ENCODE data around the gene SLC52A1. TPM values are rescaled to one million over a fixed set of nuclear protein-coding genes. Genes with fewer than 3 reads are reported as not detected.
A peak's percentile ranks its signal among the peaks of the same experiment; 100 is the strongest.

The SLC52A1 gene
- polyA plus RNA-seq, 2 of the 4 experiments (the other 2 are of a cell fraction), result 1.0 to 1.4 TPM

DNA sequence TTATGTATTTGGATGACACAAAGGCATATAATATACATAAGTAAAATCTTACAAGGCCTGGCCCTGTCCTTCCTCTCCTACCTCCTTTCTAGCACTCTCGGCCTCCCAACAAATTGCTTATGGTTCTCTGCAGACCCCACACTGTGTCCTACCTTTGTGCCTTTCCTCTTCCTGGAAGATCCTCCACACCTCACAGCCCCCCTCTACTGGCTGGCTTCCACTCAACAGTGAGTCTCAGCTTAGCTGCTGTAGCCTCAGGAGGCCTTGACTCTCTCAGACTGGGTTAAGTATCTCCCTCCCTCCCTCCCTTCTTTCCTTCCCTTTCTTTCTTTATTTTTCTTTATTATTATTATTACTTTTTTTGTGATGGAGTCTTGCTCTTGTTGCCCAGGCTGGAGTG lies 8.3 kb upstream of the SLC52A1 start:
- ATAC-seq (peak in 1 of 2 experiments; percentile 49; a peak in 2 of 6 replicates), FAIRE-seq (no peak), DNase-seq (ENCODE audit: low read depth in 1 of 2, low spot score in 1 of 2) (no peak)
- no peak for TF ChIP-seq ZSCAN20 (CRISPR knock-in tag; IDR thresholded peaks at IDR 0.05)
- no peak for TF ChIP-seq KDM1A (IDR thresholded peaks at IDR 0.05; ENCODE audit: low read depth)
- no peak for TF ChIP-seq TP53 (CRISPR knock-in tag; IDR thresholded peaks at IDR 0.05)
- no peak for TF ChIP-seq POLR2AphosphoS2 (conservative IDR thresholded peaks at IDR 0.05; ENCODE audit: low read length)
- no peak for TF ChIP-seq HOXA7 (CRISPR knock-in tag; IDR thresholded peaks at IDR 0.05)
- no peak for TF ChIP-seq E2F6 (IDR thresholded peaks at IDR 0.05; ENCODE audit: borderline replicate concordance, low read depth)
- TF ChIP-seq HDAC2 (IDR thresholded peaks at IDR 0.05), result no peak
- no peak for TF ChIP-seq ZC3H11A (IDR thresholded peaks at IDR 0.05)
- no peak for TF ChIP-seq RCOR1 (IDR thresholded peaks at IDR 0.05; ENCODE audit: low read depth, low read length)
- no peak for TF ChIP-seq GATA3 (IDR thresholded peaks at IDR 0.05; ENCODE audit: borderline replicate concordance)
- TF ChIP-seq MAX (IDR thresholded peaks at IDR 0.05), result no peak
- no peak for TF ChIP-seq CEBPB (IDR thresholded peaks at IDR 0.05)
- TF ChIP-seq JUNB (IDR thresholded peaks at IDR 0.05), result no peak
- no peak for TF ChIP-seq TFCP2L1 (CRISPR knock-in tag; IDR thresholded peaks at IDR 0.05)
- TF ChIP-seq, protein P1, sequence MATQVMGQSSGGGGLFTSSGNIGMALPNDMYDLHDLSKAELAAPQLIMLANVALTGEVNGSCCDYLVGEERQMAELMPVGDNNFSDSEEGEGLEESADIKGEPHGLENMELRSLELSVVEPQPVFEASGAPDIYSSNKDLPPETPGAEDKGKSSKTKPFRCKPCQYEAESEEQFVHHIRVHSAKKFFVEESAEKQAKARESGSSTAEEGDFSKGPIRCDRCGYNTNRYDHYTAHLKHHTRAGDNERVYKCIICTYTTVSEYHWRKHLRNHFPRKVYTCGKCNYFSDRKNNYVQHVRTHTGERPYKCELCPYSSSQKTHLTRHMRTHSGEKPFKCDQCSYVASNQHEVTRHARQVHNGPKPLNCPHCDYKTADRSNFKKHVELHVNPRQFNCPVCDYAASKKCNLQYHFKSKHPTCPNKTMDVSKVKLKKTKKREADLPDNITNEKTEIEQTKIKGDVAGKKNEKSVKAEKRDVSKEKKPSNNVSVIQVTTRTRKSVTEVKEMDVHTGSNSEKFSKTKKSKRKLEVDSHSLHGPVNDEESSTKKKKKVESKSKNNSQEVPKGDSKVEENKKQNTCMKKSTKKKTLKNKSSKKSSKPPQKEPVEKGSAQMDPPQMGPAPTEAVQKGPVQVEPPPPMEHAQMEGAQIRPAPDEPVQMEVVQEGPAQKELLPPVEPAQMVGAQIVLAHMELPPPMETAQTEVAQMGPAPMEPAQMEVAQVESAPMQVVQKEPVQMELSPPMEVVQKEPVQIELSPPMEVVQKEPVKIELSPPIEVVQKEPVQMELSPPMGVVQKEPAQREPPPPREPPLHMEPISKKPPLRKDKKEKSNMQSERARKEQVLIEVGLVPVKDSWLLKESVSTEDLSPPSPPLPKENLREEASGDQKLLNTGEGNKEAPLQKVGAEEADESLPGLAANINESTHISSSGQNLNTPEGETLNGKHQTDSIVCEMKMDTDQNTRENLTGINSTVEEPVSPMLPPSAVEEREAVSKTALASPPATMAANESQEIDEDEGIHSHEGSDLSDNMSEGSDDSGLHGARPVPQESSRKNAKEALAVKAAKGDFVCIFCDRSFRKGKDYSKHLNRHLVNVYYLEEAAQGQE (IDR thresholded peaks at IDR 0.05), result no peak
- TF ChIP-seq RARB (CRISPR knock-in tag; IDR thresholded peaks at IDR 0.05), result no peak
- no peak for TF ChIP-seq ZNF302 (CRISPR knock-in tag; IDR thresholded peaks at IDR 0.05)
- no peak overlapping the region for H3K27ac ChIP-seq
- POLR2A ChIA-PET, result no interaction called here
- H3K4me2 ChIP-seq, result no peak overlapping the region
- 94% methylated on average over 1 of the region's 1 CpG for WGBS (ENCODE audit: missing lambda C conversion rate)
- CTCF ChIA-PET, result interaction anchor here (0.6 to 5.6 kb wide), 3 partner anchors 10 to 289 kb away, joined by 4 to 42 read pairs (median 4); no protein-coding TSS in a partner anchor
- H3K4me1 ChIP-seq, result no peaks in the 10 kb centered on the region
- no peaks in the 10 kb centered on the region for H3K9me3 ChIP-seq
- no peak overlapping the region for H3K4me3 ChIP-seq

GRCh38 chr17:5042157-5043022 lies 7.2 kb upstream of the SLC52A1 start:
- no peak overlapping the region for H3K4me3 ChIP-seq
- no peak for FAIRE-seq
- CTCF ChIA-PET, result interaction anchor here (1.0 to 1.2 kb wide), 2 partner anchors 13 to 61 kb away, joined by 3 read pairs; no protein-coding TSS in a partner anchor
- WGBS (ENCODE audit: missing lambda C conversion rate), result 80% methylated on average over 15 of the region's 15 CpGs
- no peak for ATAC-seq
- no peaks in the 10 kb centered on the region for H3K4me1 ChIP-seq
- POLR2A ChIA-PET, result no interaction called here
- no peak overlapping the region for H3K27ac ChIP-seq
- no peak overlapping the region for H3K4me2 ChIP-seq
- H3K9me3 ChIP-seq, result no peaks in the 10 kb centered on the region
- no peak for DNase-seq (ENCODE audit: low read depth in 1 of 2, low spot score in 1 of 2)
- no peak for TF ChIP-seq MAFK (IDR thresholded peaks at IDR 0.05; ENCODE audit: partially characterized antibody)
- TF ChIP-seq KDM1A (IDR thresholded peaks at IDR 0.05; ENCODE audit: low read depth), result no peak
- no peak for TF ChIP-seq POLR2A (IDR thresholded peaks at IDR 0.05; ENCODE audit: low read length)

- POLR2A ChIA-PET, result interaction anchor here (1.5 to 1.7 kb wide), 2 partner anchors 15 to 67 kb away, joined by 8 read pairs; partner anchors contain the start of gene SPAG7
- ATAC-seq (no peak; a peak in 1 of 6 replicates), FAIRE-seq (no peak), DNase-seq (ENCODE audit: low read depth in 1 of 2, low spot score in 1 of 2) (no peak)
- peak overlapping the region in 1 of 2 experiments; percentile 81; a peak in 4 of 6 replicates for H3K27ac ChIP-seq
- H3K4me2 ChIP-seq, result peak overlapping the region; percentile 77
- no peaks in the 10 kb centered on the region for H3K9me3 ChIP-seq
- CTCF ChIA-PET, result interaction anchor here (0.6 to 5.7 kb wide), 9 partner anchors 11 to 299 kb away, joined by 3 to 42 read pairs (median 6); partner anchors contain the start of genes CAMTA2 and CHRNE
- 79% methylated on average over 14 of the region's 14 CpGs for WGBS (ENCODE audit: missing lambda C conversion rate)
- peaks cover 3% of the 10 kb centered on the region; the same call in 1 of the 3 replicates for H3K4me1 ChIP-seq
- H3K4me3 ChIP-seq, result no peak overlapping the region; the same call in 2 of the 3 replicates
- TF ChIP-seq CBX8 (IDR thresholded peaks at IDR 0.05) (no peak), NPAS2 (CRISPR knock-in tag; IDR thresholded peaks at IDR 0.05; ENCODE audit: borderline replicate concordance) (no peak), CHD2 (IDR thresholded peaks at IDR 0.05; ENCODE audit: low read length, partially characterized antibody) (no peak), PBX3 (IDR thresholded peaks at IDR 0.05) (no peak), RNF2 (IDR thresholded peaks at IDR 0.05; ENCODE audit: borderline replicate concordance, low read depth) (no peak), HOXA7 (CRISPR knock-in tag; IDR thresholded peaks at IDR 0.05) (no peak), TFCP2L1 (CRISPR knock-in tag; IDR thresholded peaks at IDR 0.05) (no peak), SMC3 (IDR thresholded peaks at IDR 0.05) (no peak)
- TF ChIP-seq, protein P1 (IDR thresholded peaks at IDR 0.05), result no peak
Observed at GRCh38 chr17:5034651-5035050, 575 bp downstream of the SLC52A1 start.
